Measurements from ENCODE around the gene SERINC1.

- TF ChIP-seq POLR2A (IDR thresholded peaks at IDR 0.05) (no peak), CTCF (IDR thresholded peaks at IDR 0.05) (no peak)
Observed at GRCh38 chr6:122408702-122409458, 62.7 kb downstream of the SERINC1 start.

All from lower leg skin (tissue), 3 donors.